ENCODE data around the gene WDFY1.

GRCh38 chr2:223888251-223888650 lies 56.9 kb downstream of the WDFY1 start:
- TF ChIP-seq, protein P1, sequence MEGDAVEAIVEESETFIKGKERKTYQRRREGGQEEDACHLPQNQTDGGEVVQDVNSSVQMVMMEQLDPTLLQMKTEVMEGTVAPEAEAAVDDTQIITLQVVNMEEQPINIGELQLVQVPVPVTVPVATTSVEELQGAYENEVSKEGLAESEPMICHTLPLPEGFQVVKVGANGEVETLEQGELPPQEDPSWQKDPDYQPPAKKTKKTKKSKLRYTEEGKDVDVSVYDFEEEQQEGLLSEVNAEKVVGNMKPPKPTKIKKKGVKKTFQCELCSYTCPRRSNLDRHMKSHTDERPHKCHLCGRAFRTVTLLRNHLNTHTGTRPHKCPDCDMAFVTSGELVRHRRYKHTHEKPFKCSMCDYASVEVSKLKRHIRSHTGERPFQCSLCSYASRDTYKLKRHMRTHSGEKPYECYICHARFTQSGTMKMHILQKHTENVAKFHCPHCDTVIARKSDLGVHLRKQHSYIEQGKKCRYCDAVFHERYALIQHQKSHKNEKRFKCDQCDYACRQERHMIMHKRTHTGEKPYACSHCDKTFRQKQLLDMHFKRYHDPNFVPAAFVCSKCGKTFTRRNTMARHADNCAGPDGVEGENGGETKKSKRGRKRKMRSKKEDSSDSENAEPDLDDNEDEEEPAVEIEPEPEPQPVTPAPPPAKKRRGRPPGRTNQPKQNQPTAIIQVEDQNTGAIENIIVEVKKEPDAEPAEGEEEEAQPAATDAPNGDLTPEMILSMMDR (IDR thresholded peaks at IDR 0.05) = no peak
- TF ChIP-seq EZH2 (IDR thresholded peaks at IDR 0.05; ENCODE audit: borderline replicate concordance, insufficient read depth, low read depth, low read length, poor library complexity, severe bottlenecking) = no peak

Data from B cell (primary cell).